GM18951 (cell line): Measurements from ENCODE around the gene PCNT.
"Not testable (repeated sequence)": the region's sequence is repeated elsewhere in the genome, so short reads cannot be mapped to it uniquely, and the experiment has no call there.

Experiments used
- POLR2A ChIP-seq: IDR thresholded peaks from 4 replicates; pipeline ENCODE4 v1.6.1; 2011; ENCODE audit warnings: mild to moderate bottlenecking; ENCODE audit not compliant: insufficient read length, insufficient read depth; ENCODE audit errors: extremely low read depth
- in situ Hi-C: fragments of 300-500 bp; cut with MboI; formaldehyde crosslinking; loops from one replicate; pipeline ENCODE4 v1.12.0; 2022; ENCODE audit warnings: low sequenced_read_pairs, mixed read lengths, inconsistent platforms; ENCODE audit not compliant: unreplicated experiment

PCNT gene

GRCh38 chr21:46295996-46296752 is 27.8 kb upstream of the PCNT start:
- peak; percentile 29 for TF ChIP-seq POLR2A
- in situ Hi-C loops, result no loop called here

GRCh38 chr21:46297338-46298271 is 26.4 kb upstream of the PCNT start:
- TF ChIP-seq POLR2A, result no peak
- in situ Hi-C loops, result no loop called here

- in situ Hi-C loops, result no loop called here
- TF ChIP-seq POLR2A, result no peak
Observed at GRCh38 chr21:46299167-46299566, 24.8 kb upstream of the PCNT start.

GRCh38 chr21:46301759-46302158 is 22.2 kb upstream of the PCNT start:
- in situ Hi-C loops, result no loop called here
- no peak for TF ChIP-seq POLR2A

GRCh38 chr21:46304437-46304836 is 19.5 kb upstream of the PCNT start:
- no peak for TF ChIP-seq POLR2A
- in situ Hi-C loops, result no loop called here

- TF ChIP-seq POLR2A, result no peak
- in situ Hi-C loops, result no loop called here
Observed at GRCh38 chr21:46304955-46305354, 19.0 kb upstream of the PCNT start.

- no peak for TF ChIP-seq POLR2A
- in situ Hi-C loops, result no loop called here
Observed at GRCh38 chr21:46307625-46308024, 16.3 kb upstream of the PCNT start.

GRCh38 chr21:46308431-46308830 is 15.5 kb upstream of the PCNT start:
- in situ Hi-C loops, result no loop called here
- no peak for TF ChIP-seq POLR2A

GRCh38 chr21:46310260-46310659 is 13.7 kb upstream of the PCNT start:
- in situ Hi-C loops, result not testable (repeated sequence)

GRCh38 chr21:46311568-46311967 is 12.4 kb upstream of the PCNT start:
- no peak for TF ChIP-seq POLR2A
- in situ Hi-C loops, result no loop called here

- in situ Hi-C loops, result no loop called here
- no peak for TF ChIP-seq POLR2A
Observed at GRCh38 chr21:46312949-46313348, 11.0 kb upstream of the PCNT start.

- in situ Hi-C loops, result no loop called here
- TF ChIP-seq POLR2A, result no peak
Observed at GRCh38 chr21:46314441-46315020, 9.4 kb upstream of the PCNT start.

- in situ Hi-C loops, result no loop called here
- TF ChIP-seq POLR2A, result no peak
Observed at GRCh38 chr21:46316708-46317324, 7.1 kb upstream of the PCNT start.
